Activated CD4-positive, alpha-beta T cell treated with anti-CD3 and anti-CD28 coated beads, Interleukin-2, amount 10 ng/mL, durations not matched to agents 24 days and 14 days (primary cell): ENCODE measurements around the gene ZC3H14. TPM values are rescaled to one million over a fixed set of nuclear protein-coding genes. Genes with fewer than 3 reads are reported as not detected.

Experiments
- DNase-seq: peaks from one replicate; pipeline ENCODE4 v3.0.0; 2022
- H3K27ac Mint-ChIP-seq: one replicate; pipeline ENCODE4 v1.8.0; 2022; ENCODE audit warnings: mild to moderate bottlenecking, mixed read lengths
- H3K27me3 Mint-ChIP-seq: one replicate; pipeline ENCODE4 v1.8.0; 2022; ENCODE audit warnings: mixed read lengths
- H3K36me3 Mint-ChIP-seq: one replicate; pipeline ENCODE4 v1.8.0; 2022; ENCODE audit warnings: low read depth, mild to moderate bottlenecking, mixed read lengths
- H3K4me1 Mint-ChIP-seq: one replicate; pipeline ENCODE4 v1.8.0; 2021; ENCODE audit warnings: mixed read lengths
- H3K4me3 Mint-ChIP-seq: one replicate; pipeline ENCODE4 v1.8.0; 2022; ENCODE audit warnings: mild to moderate bottlenecking, moderate library complexity, mixed read lengths
- H3K9me3 Mint-ChIP-seq: one replicate; pipeline ENCODE4 v1.8.0; 2021; ENCODE audit warnings: mixed read lengths
- intact Hi-C: fragments of 100-400 bp; cut with micrococcal nuclease; formaldehyde crosslinking; loops from one replicate; pipeline ENCODE4 v1.15.1; 2023
- total RNA-seq: library from RNA; stranded (reverse); gene quantifications from 2 replicates; pipeline ENCODE4 v1.2.3, GENCODE V29; 2022

The ZC3H14 gene
- total RNA-seq, 1 donor from 2014 or later, result 64.7 TPM

DNA sequence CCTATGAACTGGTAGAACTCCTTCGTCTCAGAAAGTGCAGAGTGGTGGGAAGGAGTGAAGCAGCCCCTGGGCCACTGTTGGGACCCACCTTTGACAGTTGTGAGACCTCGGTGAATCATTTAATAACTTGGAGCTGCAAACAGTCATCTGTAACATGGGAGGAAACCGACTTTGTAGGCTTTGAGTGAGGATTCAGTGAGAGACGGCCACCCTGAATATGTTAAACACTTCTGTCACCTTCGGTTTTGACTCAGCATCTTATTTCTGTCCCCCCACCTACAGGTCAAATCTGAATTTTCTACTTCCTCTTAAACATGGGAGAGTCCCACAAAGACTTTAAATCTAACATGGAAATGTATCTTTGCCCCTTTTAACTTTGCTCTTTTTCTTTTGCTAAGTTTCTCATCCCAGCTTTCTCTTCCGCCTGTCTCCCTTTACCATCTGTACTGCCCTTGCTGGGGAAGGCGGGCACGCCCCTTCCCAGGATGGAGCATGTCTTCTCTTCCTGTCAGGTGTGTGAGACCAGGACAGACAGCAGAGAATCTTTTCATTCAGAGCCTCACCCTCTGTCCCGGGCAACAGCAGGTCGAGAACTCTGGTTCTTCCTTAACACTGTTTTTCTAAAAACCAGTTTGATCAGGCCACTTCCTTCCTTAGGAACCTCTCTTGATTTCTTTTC lies 37.1 kb downstream of the ZC3H14 start:
- Mint-ChIP-seq H3K27me3 (no peaks in the 10 kb centered on the region), H3K4me1 (peaks cover 33% of the 10 kb centered on the region), H3K36me3 (peaks cover 68% of the 10 kb centered on the region), H3K4me3 (peak overlapping the region; percentile 71), H3K9me3 (no peaks in the 10 kb centered on the region), H3K27ac (peak overlapping the region; percentile 94)
- DNase-seq, result peak; percentile 66
- intact Hi-C loops, result loop anchor here (2.0 kb wide), 1 partner anchor 37 kb away; the partner anchor contains the start of gene ZC3H14

- H3K4me3 Mint-ChIP-seq, result no peak overlapping the region
- no peaks in the 10 kb centered on the region for H3K9me3 Mint-ChIP-seq
- no peaks in the 10 kb centered on the region for H3K27me3 Mint-ChIP-seq
- H3K36me3 Mint-ChIP-seq, result peaks cover 70% of the 10 kb centered on the region
- H3K4me1 Mint-ChIP-seq, result peaks cover 27% of the 10 kb centered on the region
- intact Hi-C loops, result no loop called here
- no peak for DNase-seq
- H3K27ac Mint-ChIP-seq, result no peak overlapping the region
Observed at GRCh38 chr14:88604212-88604611, 41.4 kb downstream of the ZC3H14 start.

GRCh38 chr14:88605594-88605993 lies 42.8 kb downstream of the ZC3H14 start:
- Mint-ChIP-seq H3K4me3 (no peak overlapping the region), H3K27me3 (no peaks in the 10 kb centered on the region), H3K9me3 (no peaks in the 10 kb centered on the region), H3K36me3 (peaks cover 70% of the 10 kb centered on the region), H3K4me1 (peaks cover 15% of the 10 kb centered on the region), H3K27ac (no peak overlapping the region)
- intact Hi-C loops, result no loop called here
- DNase-seq, result no peak

DNA sequence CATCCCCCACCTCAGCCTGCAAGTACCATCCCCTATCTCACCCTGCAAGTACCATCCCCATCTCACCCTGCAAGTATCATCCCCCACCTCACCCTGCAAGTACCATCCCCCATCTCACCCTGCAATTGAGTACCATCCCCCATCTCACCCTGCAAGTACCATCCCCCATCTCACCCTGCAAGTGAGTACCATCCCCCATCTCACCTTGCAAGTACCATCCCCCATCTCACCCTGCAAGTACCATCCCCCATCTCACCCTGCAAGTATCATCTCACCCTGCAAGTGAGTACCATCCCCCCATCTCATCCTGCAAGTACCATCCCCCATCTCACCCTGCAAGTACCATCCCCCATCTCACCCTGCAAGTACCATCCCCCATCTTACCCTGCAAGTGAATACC lies 45.0 kb downstream of the ZC3H14 start:
- intact Hi-C loops, result no loop called here
- H3K4me3 Mint-ChIP-seq, result no peak overlapping the region
- no peaks in the 10 kb centered on the region for H3K9me3 Mint-ChIP-seq
- peaks cover 69% of the 10 kb centered on the region for H3K36me3 Mint-ChIP-seq
- H3K27me3 Mint-ChIP-seq, result no peaks in the 10 kb centered on the region
- no peak overlapping the region for H3K27ac Mint-ChIP-seq
- no peak for DNase-seq
- peaks cover 10% of the 10 kb centered on the region for H3K4me1 Mint-ChIP-seq

GRCh38 chr14:88611878-88612277 lies 49.0 kb downstream of the ZC3H14 start:
- intact Hi-C loops, result no loop called here
- H3K36me3 Mint-ChIP-seq, result peaks cover 50% of the 10 kb centered on the region

GRCh38 chr14:88612981-88613380 lies 50.1 kb downstream of the ZC3H14 start:
- no peak overlapping the region for H3K4me3 Mint-ChIP-seq
- H3K9me3 Mint-ChIP-seq, result no peaks in the 10 kb centered on the region
- H3K4me1 Mint-ChIP-seq, result peaks cover 3% of the 10 kb centered on the region
- intact Hi-C loops, result no loop called here
- H3K27ac Mint-ChIP-seq, result no peak overlapping the region
- H3K36me3 Mint-ChIP-seq, result peaks cover 41% of the 10 kb centered on the region
- no peaks in the 10 kb centered on the region for H3K27me3 Mint-ChIP-seq
- no peak for DNase-seq

More at GRCh38 chr14:88611878-88612277, 49.0 kb downstream of the ZC3H14 start:
- no peak for DNase-seq
- Mint-ChIP-seq H3K27me3 (no peaks in the 10 kb centered on the region), H3K4me1 (peaks cover 6% of the 10 kb centered on the region), H3K9me3 (no peaks in the 10 kb centered on the region), H3K27ac (no peak overlapping the region), H3K4me3 (no peak overlapping the region)

DNA sequence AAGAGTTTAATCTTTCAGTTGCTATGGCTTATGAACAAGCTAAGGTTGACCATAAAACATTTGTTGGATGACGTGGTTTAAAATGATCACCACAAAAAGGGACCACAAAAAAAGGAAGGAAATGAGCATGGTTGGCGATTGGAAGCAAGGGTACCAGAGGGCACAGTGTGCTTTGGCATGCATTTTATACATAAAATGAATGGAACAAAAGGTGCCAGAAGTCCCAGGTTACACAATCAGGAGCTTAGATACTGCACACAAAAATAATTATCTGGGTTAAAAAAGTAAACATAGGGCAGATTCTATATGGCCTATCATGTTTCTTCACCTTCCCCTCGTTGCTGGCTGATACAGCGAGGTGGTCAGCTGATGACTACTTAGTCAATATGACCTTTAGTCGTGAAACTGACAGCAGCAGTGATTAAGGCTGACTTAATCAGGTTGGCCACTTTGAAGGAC lies 50.7 kb downstream of the ZC3H14 start:
- Mint-ChIP-seq H3K4me1 (peaks cover 3% of the 10 kb centered on the region), H3K27ac (no peak overlapping the region), H3K9me3 (no peaks in the 10 kb centered on the region), H3K4me3 (no peak overlapping the region), H3K36me3 (peaks cover 35% of the 10 kb centered on the region), H3K27me3 (no peaks in the 10 kb centered on the region)
- intact Hi-C loops, result no loop called here
- no peak for DNase-seq

DNA sequence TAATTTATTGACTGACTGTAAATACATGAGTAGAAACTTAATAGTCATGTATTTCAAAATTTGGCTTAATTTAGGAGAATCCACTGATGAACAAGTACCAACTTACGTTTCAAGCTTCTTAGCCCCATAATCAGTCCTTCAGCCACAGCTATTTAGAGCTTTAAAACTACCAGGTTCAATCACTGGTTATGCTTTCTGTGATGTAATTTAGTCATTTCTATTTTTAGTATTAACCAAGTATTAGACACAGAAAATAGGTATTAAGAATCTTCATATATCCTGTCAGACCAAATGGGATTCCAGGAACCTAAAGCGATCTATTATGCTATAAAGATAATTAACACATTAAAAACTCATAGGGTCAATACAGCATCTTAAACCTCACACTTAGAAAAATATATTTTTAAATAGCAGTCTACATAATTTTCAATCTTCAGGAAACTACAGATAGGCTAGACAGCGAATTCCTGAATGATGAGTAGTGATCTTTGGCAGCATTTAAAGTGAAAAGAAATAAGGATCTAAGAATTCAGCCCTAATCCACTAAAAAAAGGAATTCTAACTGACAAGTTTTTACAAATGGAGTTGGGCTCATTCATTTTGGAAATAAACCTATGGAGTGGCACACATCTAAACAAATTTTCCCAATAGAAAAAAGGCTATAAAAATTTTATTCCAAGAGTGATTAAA lies 51.5 kb downstream of the ZC3H14 start:
- no peak for DNase-seq
- Mint-ChIP-seq H3K36me3 (peaks cover 30% of the 10 kb centered on the region), H3K27ac (no peak overlapping the region), H3K9me3 (no peaks in the 10 kb centered on the region), H3K4me3 (no peak overlapping the region), H3K4me1 (peaks cover 3% of the 10 kb centered on the region), H3K27me3 (no peaks in the 10 kb centered on the region)
- intact Hi-C loops, result no loop called here

GRCh38 chr14:88616697-88617096 lies 53.9 kb downstream of the ZC3H14 start:
- intact Hi-C loops, result no loop called here
- Mint-ChIP-seq H3K27ac (no peak overlapping the region), H3K4me3 (no peak overlapping the region), H3K36me3 (peaks cover 13% of the 10 kb centered on the region), H3K9me3 (no peaks in the 10 kb centered on the region), H3K27me3 (no peaks in the 10 kb centered on the region), H3K4me1 (peaks cover 3% of the 10 kb centered on the region)
- DNase-seq, result no peak

DNA sequence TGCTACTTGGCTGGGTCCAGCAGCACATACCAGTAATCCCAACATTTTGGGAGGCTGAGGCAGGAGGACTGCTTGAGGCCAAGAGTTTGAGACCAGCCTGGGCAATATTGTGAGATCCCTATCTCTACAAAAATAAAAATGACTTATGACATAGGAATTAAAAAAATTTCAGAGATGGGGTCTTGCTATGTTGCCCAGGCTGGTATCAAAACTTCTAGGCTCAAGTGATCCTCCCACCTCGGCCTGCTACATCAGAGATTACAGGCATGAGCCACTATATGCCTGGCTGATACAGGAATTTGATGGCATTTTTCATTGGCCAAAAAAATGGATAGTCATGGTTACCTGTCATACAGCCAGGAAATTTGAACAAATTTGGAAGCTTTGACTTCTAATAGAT lies 54.6 kb downstream of the ZC3H14 start:
- Mint-ChIP-seq H3K4me1 (peaks cover 3% of the 10 kb centered on the region), H3K9me3 (no peaks in the 10 kb centered on the region), H3K27me3 (no peaks in the 10 kb centered on the region), H3K36me3 (peaks cover 11% of the 10 kb centered on the region), H3K27ac (no peak overlapping the region), H3K4me3 (no peak overlapping the region)
- DNase-seq, result no peak
- intact Hi-C loops, result no loop called here

GRCh38 chr14:88618476-88618875 lies 55.6 kb downstream of the ZC3H14 start:
- H3K4me1 Mint-ChIP-seq, result peaks cover 1% of the 10 kb centered on the region
- H3K27ac Mint-ChIP-seq, result no peak overlapping the region
- intact Hi-C loops, result no loop called here
- no peak for DNase-seq
- no peaks in the 10 kb centered on the region for H3K27me3 Mint-ChIP-seq
- no peaks in the 10 kb centered on the region for H3K9me3 Mint-ChIP-seq
- peaks cover 6% of the 10 kb centered on the region for H3K36me3 Mint-ChIP-seq
- no peak overlapping the region for H3K4me3 Mint-ChIP-seq

DNA sequence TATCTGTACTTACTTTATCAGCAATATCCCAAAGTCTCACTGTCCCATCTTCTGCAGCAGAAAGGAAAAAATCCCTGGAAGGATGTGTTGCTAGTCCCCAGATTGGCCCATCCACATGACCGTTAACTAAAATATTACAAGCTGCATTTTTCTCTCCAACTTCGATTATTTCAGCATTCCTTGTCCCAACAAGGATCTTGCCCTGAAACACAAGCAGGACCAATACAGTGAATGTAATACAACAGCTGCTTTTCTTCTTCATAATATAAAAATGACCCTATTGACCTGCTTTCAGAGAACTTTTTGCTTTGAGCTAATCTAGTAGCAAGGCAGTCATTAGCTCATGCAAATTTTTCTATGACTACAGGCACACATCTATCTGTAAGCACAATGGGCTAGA lies 58.3 kb downstream of the ZC3H14 start:
- H3K4me1 Mint-ChIP-seq, result no peaks in the 10 kb centered on the region
- no peaks in the 10 kb centered on the region for H3K27me3 Mint-ChIP-seq
- no peak overlapping the region for H3K27ac Mint-ChIP-seq
- DNase-seq, result peak; percentile 35
- H3K4me3 Mint-ChIP-seq, result no peak overlapping the region
- H3K36me3 Mint-ChIP-seq, result peaks cover 4% of the 10 kb centered on the region
- no peaks in the 10 kb centered on the region for H3K9me3 Mint-ChIP-seq
- intact Hi-C loops, result no loop called here

DNA sequence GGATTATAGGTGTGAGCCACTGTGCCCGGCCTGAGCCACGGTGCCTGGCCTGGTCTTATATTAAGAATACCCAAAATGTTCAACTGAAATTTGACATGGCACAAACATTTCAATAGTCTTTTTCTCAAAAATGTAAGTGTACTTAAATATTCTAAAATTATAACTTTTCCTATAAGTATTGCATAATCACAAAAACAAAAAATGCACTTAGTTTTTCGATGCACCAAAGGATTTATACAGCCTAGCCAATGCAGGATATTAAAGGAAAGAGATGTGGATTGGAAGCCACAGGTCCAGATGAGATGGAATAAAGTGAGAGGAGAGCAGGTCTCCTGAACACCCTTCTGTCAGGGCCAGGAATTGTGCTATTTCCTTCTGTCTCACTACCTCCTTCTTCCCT lies 62.8 kb downstream of the ZC3H14 start:
- Mint-ChIP-seq H3K27me3 (no peaks in the 10 kb centered on the region), H3K4me3 (no peak overlapping the region), H3K9me3 (no peaks in the 10 kb centered on the region), H3K36me3 (no peaks in the 10 kb centered on the region), H3K27ac (no peak overlapping the region), H3K4me1 (no peaks in the 10 kb centered on the region)
- intact Hi-C loops, result no loop called here
- no peak for DNase-seq

- no peak for DNase-seq
- Mint-ChIP-seq H3K27ac (no peak overlapping the region), H3K27me3 (no peaks in the 10 kb centered on the region), H3K36me3 (no peaks in the 10 kb centered on the region), H3K4me3 (no peak overlapping the region), H3K4me1 (no peaks in the 10 kb centered on the region), H3K9me3 (no peaks in the 10 kb centered on the region)
- intact Hi-C loops, result no loop called here
Observed at GRCh38 chr14:88628033-88628432, 65.2 kb downstream of the ZC3H14 start.
